Measurements from ENCODE around the gene AOPEP.

AOPEP gene

DNA sequence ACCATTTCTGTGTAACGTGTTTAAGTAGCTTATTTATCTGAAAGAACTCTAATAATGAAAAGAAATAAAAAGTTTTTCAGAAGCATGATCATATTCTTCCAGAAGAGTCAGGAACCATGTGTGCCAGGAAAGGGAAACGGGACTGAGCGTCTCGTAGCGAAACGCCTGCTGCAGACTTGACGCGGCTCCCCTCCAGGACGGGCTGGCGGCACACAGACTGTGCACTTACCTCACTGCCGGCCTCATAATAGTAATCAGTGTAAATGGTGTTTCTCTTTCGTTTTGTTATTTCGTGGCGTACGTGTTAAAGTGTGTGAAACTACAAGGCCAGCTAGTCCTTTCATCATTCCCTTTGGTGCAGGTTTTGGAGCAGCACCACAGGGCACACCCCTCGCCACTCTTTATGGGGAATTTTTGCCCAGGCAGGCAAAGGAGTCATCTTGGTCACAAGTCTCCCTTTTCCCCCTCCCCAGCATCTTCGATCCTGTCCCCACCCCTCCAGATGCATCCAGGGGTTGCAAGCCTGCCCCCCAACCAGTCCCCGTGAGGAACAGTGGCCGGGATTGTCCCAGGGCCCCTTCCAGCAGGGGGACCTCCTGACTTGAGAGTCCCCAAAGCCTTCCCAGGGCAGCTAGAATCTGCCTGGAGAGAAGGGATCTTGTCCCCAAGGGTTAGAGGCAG is 357.9 kb downstream of the AOPEP start:
- H3K4me3 ChIP-seq (replicated peaks; ENCODE audit: low read depth, low read length), result no peak overlapping the region
- TF ChIP-seq, protein P1, sequence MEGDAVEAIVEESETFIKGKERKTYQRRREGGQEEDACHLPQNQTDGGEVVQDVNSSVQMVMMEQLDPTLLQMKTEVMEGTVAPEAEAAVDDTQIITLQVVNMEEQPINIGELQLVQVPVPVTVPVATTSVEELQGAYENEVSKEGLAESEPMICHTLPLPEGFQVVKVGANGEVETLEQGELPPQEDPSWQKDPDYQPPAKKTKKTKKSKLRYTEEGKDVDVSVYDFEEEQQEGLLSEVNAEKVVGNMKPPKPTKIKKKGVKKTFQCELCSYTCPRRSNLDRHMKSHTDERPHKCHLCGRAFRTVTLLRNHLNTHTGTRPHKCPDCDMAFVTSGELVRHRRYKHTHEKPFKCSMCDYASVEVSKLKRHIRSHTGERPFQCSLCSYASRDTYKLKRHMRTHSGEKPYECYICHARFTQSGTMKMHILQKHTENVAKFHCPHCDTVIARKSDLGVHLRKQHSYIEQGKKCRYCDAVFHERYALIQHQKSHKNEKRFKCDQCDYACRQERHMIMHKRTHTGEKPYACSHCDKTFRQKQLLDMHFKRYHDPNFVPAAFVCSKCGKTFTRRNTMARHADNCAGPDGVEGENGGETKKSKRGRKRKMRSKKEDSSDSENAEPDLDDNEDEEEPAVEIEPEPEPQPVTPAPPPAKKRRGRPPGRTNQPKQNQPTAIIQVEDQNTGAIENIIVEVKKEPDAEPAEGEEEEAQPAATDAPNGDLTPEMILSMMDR (IDR thresholded peaks at IDR 0.05; ENCODE audit: low read depth, low read length, missing control alignments), result no peak
- no peak for DNase-seq (ENCODE audit: extremely low read depth, low read depth)

DNA sequence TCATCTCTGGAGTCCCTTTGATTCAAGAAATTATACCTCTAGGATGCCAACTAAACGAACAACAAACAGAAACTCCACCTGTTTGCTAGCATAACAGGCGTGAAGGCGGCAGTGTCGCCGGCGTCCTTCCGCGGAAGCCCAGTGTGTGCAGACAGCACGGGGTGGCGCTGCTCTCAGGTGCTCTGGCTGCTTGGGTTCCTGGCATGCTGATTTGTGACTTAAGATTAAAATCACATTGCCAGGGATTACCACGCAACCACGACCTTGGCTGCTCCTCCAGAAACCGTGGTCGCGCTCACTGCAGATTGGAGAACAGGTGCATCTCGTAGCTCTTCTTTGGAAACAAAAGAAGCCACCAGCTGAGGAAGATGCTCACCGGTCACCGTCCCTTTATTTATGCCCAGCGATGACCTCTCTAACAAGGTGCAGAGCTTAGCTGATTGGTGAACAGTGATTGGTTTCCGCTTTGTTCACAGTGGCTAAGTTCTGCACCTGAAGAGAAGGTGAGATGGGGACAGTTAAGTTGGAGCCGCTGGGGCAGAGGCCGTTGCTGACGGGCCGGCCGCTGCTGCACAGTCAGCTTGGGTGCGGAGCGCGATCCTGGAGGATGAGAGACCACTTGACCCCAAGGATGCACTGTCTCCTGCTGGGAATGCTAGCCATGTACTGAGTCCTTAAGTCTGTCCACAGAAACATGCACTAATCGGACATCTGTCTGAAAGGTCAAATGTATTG is 358.7 kb downstream of the AOPEP start:
- H3K4me3 ChIP-seq (replicated peaks; ENCODE audit: low read depth, low read length), result no peak overlapping the region
- TF ChIP-seq, protein P1 (IDR thresholded peaks at IDR 0.05; ENCODE audit: low read depth, low read length, missing control alignments), result no peak
- no peak for DNase-seq (ENCODE audit: extremely low read depth, low read depth)

DNA sequence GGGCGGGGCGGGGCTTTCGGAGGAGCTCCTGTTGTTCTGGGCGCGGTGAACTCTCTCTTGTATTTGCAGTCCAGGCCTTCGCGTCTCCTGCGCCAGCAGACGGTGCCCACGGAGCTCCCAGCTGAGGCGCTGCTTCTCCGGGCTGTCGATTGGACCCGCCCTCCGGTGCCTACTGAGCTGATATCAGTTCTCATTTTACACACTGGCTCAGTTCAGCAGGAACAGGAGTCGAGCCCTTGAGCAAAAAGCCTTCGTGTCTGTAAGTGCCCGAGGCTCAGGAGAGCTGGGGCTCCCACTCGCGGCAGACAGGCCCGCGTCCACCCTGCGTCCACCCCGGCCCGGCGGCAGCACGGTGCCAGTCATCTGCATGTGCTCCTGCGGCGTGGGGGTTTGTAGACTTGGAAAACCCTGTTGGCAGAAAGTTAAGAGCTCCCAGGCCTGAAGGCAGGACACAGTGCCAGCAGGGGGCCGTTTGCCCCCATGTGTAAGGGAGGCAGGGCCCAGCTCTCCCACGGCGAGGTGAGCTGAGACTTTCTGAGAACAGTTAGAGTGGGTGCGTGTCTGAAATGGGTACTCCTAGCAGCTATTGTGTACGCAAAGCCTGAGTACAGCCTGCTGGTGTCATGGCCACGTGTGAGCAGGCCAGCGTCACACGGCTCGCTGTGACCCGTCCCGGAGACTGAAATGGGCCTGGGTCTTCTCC is 359.5 kb downstream of the AOPEP start:
- TF ChIP-seq, protein P1 (IDR thresholded peaks at IDR 0.05; ENCODE audit: low read depth, low read length, missing control alignments), result no peak
- DNase-seq (ENCODE audit: extremely low read depth, low read depth), result no peak
- no peak overlapping the region for H3K4me3 ChIP-seq (replicated peaks; ENCODE audit: low read depth, low read length)

DNA sequence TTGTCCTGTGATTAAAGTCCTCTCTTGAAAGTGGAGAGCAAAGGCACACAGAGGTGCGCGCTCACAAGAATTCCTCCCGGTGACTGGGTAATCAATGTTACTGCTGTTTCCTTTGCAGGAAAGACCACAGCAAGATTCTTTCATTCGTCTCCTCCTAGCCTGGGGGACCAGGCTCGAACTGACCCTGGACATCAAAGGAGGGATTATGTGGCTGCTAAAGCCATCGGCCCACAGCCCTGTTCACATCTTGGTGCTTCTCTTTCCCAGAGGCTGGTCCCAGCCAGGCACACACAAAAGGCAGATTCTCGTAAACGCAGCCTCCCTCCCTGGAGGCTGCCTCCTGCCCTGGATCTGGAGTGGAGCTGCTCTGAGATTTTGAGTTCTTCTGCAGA is 360.1 kb downstream of the AOPEP start:
- H3K4me3 ChIP-seq (replicated peaks; ENCODE audit: low read depth, low read length), result no peak overlapping the region
- TF ChIP-seq, protein P1 (IDR thresholded peaks at IDR 0.05; ENCODE audit: low read depth, low read length, missing control alignments), result no peak
- no peak for DNase-seq (ENCODE audit: extremely low read depth, low read depth)

DNA sequence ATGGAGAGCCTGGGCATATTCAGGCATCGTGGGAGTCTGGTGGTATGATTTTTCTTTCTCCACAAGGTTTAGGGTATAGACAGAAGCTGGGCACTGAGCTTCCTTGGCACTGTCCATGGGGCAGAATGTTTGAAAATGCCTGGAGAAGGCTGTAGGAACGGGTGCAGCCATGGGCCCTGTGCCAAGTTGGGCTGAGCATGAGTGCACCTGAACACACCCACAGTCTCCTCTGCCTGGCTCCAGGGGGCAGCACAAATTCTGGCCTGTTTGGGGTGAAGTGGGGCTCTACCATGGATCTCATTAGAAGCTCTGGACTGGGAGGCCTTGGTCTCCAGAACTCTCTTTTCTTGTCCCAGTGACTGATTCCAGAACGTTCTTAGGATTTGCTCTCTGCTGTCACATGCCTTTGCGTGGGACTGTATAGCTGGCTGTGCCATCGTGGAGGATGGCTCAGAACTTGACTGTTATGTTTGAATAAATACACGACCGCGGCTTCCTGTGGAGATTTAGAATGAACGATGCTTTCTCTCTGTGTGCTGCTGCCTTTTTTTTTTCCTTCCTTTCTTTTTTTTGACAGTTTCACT is 361.3 kb downstream of the AOPEP start:
- DNase-seq (ENCODE audit: extremely low read depth, low read depth), result no peak
- no peak overlapping the region for H3K4me3 ChIP-seq (replicated peaks; ENCODE audit: low read depth, low read length)
- TF ChIP-seq, protein P1 (IDR thresholded peaks at IDR 0.05; ENCODE audit: low read depth, low read length, missing control alignments), result peak; percentile 20

DNA sequence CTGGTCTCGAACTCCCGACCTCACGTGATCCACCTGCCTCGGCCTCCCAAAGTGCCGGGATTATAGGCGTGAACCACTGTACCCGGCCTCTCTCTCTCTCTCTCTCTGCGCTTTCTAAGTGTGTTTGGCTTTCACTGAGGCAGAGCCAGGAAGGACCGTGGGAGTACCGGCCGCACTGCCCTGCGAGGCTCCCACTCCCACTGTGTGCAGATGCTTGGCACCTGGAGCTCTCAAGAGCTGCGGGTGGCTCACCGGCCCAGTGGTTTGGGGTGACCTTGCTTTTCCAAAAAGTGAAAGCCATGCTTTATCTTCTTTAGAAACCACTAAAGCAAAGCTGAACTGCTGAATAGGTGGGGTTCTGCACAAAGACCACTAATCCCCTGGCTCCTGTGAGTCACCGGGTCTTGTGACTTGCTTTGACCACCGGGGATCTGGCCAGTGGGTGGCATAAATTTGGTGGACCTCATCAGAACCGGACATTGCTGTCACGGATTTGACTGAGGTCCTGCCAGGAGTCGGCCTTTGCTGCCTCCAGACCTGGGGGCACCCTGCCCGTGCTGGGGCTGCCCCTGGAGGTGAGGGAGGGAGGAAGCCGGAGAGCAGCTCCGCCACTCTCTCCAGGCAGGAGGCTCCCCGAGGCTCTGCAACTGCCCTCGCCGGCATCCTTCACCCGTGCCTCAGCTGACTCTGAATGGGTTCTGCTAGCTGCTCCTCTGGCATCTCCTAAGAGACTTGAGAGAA is 362.1 kb downstream of the AOPEP start:
- DNase-seq (ENCODE audit: extremely low read depth, low read depth), result no peak
- H3K4me3 ChIP-seq (replicated peaks; ENCODE audit: low read depth, low read length), result no peak overlapping the region
- TF ChIP-seq, protein P1 (IDR thresholded peaks at IDR 0.05; ENCODE audit: low read depth, low read length, missing control alignments), result no peak

Measured in HFF-Myc (cell line).